Measurements from ENCODE around the gene RGPD8.
"Not testable (repeated sequence)": the region's sequence is repeated elsewhere in the genome, so short reads cannot be mapped to it uniquely, and the experiment has no call there.

RGPD8 gene

GRCh38 chr2:112433480-112433879 lies at the start of gene RGPD8:
RGPD8 (minus strand) TSS chr2:112433645; CDS start chr2:112433453, 192 bp downstream.
- H3K4me3 ChIP-seq (ENCODE audit: low read depth, low read length), result peak within 1 kb of the TSS; percentile 35
- TF ChIP-seq CTCF (IDR thresholded peaks at IDR 0.05; ENCODE audit: low read depth, low read length), result peak; percentile 63
- in situ Hi-C loops (cut with HindIII; ENCODE audit: low sequenced_read_pairs), result not testable (repeated sequence)
- peak; percentile 87 for DNase-seq (ENCODE audit: low read depth, low spot score)

GRCh38 chr2:112483042-112483473 lies 49.6 kb upstream of the RGPD8 start:
- H3K4me3 ChIP-seq (ENCODE audit: low read depth, low read length), result peak overlapping the region; percentile 87
- no peak for TF ChIP-seq CTCF (IDR thresholded peaks at IDR 0.05; ENCODE audit: low read depth, low read length)
- in situ Hi-C loops (cut with HindIII; ENCODE audit: low sequenced_read_pairs), result no loop called here
- peak; percentile 57 for DNase-seq (ENCODE audit: low read depth, low spot score)

GRCh38 chr2:112482309-112483041 lies 49.0 kb upstream of the RGPD8 start:
- peak overlapping the region; percentile 87 for H3K4me3 ChIP-seq (ENCODE audit: low read depth, low read length)
- peak; percentile 44 for DNase-seq (ENCODE audit: low read depth, low spot score)
- TF ChIP-seq CTCF (IDR thresholded peaks at IDR 0.05; ENCODE audit: low read depth, low read length), result no peak
- in situ Hi-C loops (cut with HindIII; ENCODE audit: low sequenced_read_pairs), result no loop called here

GRCh38 chr2:112481528-112482233 lies 48.2 kb upstream of the RGPD8 start, which contains the start of gene TTL:
TTL (plus strand) TSS chr2:112482156; CDS start chr2:112482345, 189 bp downstream.
- in situ Hi-C loops (cut with HindIII; ENCODE audit: low sequenced_read_pairs), result no loop called here
- DNase-seq (ENCODE audit: low read depth, low spot score), result peak; percentile 55
- TF ChIP-seq CTCF (IDR thresholded peaks at IDR 0.05; ENCODE audit: low read depth, low read length), result no peak
- H3K4me3 ChIP-seq (ENCODE audit: low read depth, low read length), result peak within 1 kb of the TSS; percentile 87

GRCh38 chr2:112481050-112481527 lies 47.6 kb upstream of the RGPD8 start:
- DNase-seq (ENCODE audit: low read depth, low spot score), result peak; percentile 85
- peak overlapping the region; percentile 67 for H3K4me3 ChIP-seq (ENCODE audit: low read depth, low read length)
- in situ Hi-C loops (cut with HindIII; ENCODE audit: low sequenced_read_pairs), result no loop called here
- peak; percentile 91 for TF ChIP-seq CTCF (IDR thresholded peaks at IDR 0.05; ENCODE audit: low read depth, low read length)

- H3K4me3 ChIP-seq (ENCODE audit: low read depth, low read length), result peak overlapping the region; percentile 67
- TF ChIP-seq CTCF (IDR thresholded peaks at IDR 0.05; ENCODE audit: low read depth, low read length), result no peak
- DNase-seq (ENCODE audit: low read depth, low spot score), result no peak
- in situ Hi-C loops (cut with HindIII; ENCODE audit: low sequenced_read_pairs), result no loop called here
Measured at GRCh38 chr2:112480530-112481049, 47.1 kb upstream of the RGPD8 start.

All from astrocyte of the spinal cord (primary cell).